Measurements from ENCODE around the gene MARK4. TPM values are rescaled to one million over a fixed set of nuclear protein-coding genes. Genes with fewer than 3 reads are reported as not detected.
A peak's percentile ranks its signal among the peaks of the same experiment; 100 is the strongest.
"Not testable (repeated sequence)": the region's sequence is repeated elsewhere in the genome, so short reads cannot be mapped to it uniquely, and the experiment has no call there.

The MARK4 gene
- total and polyA plus RNA-seq, 5 donors from 2014 or later: 0.38 to 61.0 (median 1.1) TPM

- not testable (repeated sequence) for H3K27ac ChIP-seq (ENCODE audit: insufficient read depth, low read length, poor library complexity, severe bottlenecking); DNase-seq; H3K4me3 Mint-ChIP-seq; ATAC-seq (ENCODE audit: low read depth in 2 of 2); H3K36me3 ChIP-seq (ENCODE audit: control insufficient read depth, insufficient read depth, low read length); H3K36me3 Mint-ChIP-seq; H3K4me3 ChIP-seq (ENCODE audit: low read depth, low read length); H3K9me3 ChIP-seq (ENCODE audit: control insufficient read depth in 2 of 2, low read length in 2 of 2); H3K9me3 Mint-ChIP-seq; H3K27me3 Mint-ChIP-seq; H3K4me1 Mint-ChIP-seq; H3K4me1 ChIP-seq (ENCODE audit: control insufficient read depth, insufficient read depth, low read length, poor library complexity, severe bottlenecking); H3K27me3 ChIP-seq (ENCODE audit: control insufficient read depth, insufficient read depth, low read length)
- H3K27ac Mint-ChIP-seq: peak overlapping the region in 1 of 3 donors; percentile 69
Measured at GRCh38 chr19:45309322-45309721, 58.3 kb downstream of the MARK4 start.

- Mint-ChIP-seq H3K27me3 (peaks cover 9% of the 10 kb centered on the region), H3K9me3 (peaks cover 0 to 2% (median 0%) of the 10 kb centered on the region in 7 donors), H3K4me1 (no peaks in the 10 kb centered on the region), H3K4me3 (no peak overlapping the region), H3K27ac (no peak overlapping the region), H3K36me3 (no peaks in the 10 kb centered on the region)
- no peak overlapping the region for H3K4me3 ChIP-seq (ENCODE audit: low read depth, low read length)
- no peaks in the 10 kb centered on the region for H3K9me3 ChIP-seq (ENCODE audit: control insufficient read depth in 2 of 2, low read length in 2 of 2)
- H3K27ac ChIP-seq (ENCODE audit: insufficient read depth, low read length, poor library complexity, severe bottlenecking): no peak overlapping the region
- H3K36me3 ChIP-seq (ENCODE audit: control insufficient read depth, insufficient read depth, low read length): no peaks in the 10 kb centered on the region
- H3K4me1 ChIP-seq (ENCODE audit: control insufficient read depth, insufficient read depth, low read length, poor library complexity, severe bottlenecking): no peaks in the 10 kb centered on the region
- no peak for DNase-seq
- no peak for ATAC-seq (ENCODE audit: low read depth in 2 of 2)
- H3K27me3 ChIP-seq (ENCODE audit: control insufficient read depth, insufficient read depth, low read length): no peaks in the 10 kb centered on the region
Measured at GRCh38 chr19:45311621-45312020, 60.5 kb downstream of the MARK4 start.

GRCh38 chr19:45312285-45312684, 61.2 kb downstream of the MARK4 start:
- H3K27ac Mint-ChIP-seq; H3K27me3 ChIP-seq (ENCODE audit: control insufficient read depth, insufficient read depth, low read length); H3K9me3 Mint-ChIP-seq; H3K9me3 ChIP-seq (ENCODE audit: control insufficient read depth in 2 of 2, low read length in 2 of 2); H3K4me3 Mint-ChIP-seq; H3K4me1 ChIP-seq (ENCODE audit: control insufficient read depth, insufficient read depth, low read length, poor library complexity, severe bottlenecking); ATAC-seq (ENCODE audit: low read depth in 2 of 2); H3K36me3 ChIP-seq (ENCODE audit: control insufficient read depth, insufficient read depth, low read length); H3K4me3 ChIP-seq (ENCODE audit: low read depth, low read length); H3K27ac ChIP-seq (ENCODE audit: insufficient read depth, low read length, poor library complexity, severe bottlenecking); H3K36me3 Mint-ChIP-seq; DNase-seq; H3K4me1 Mint-ChIP-seq; H3K27me3 Mint-ChIP-seq: not testable (repeated sequence)

GRCh38 chr19:45314708-45315245, 63.7 kb downstream of the MARK4 start:
- ATAC-seq (ENCODE audit: low read depth in 2 of 2): no peak
- H3K27ac Mint-ChIP-seq: no peak overlapping the region
- DNase-seq: no peak
- no peaks in the 10 kb centered on the region for H3K4me1 ChIP-seq (ENCODE audit: control insufficient read depth, insufficient read depth, low read length, poor library complexity, severe bottlenecking)
- peaks cover 0 to 2% (median 0%) of the 10 kb centered on the region in 7 donors for H3K9me3 Mint-ChIP-seq
- H3K4me3 ChIP-seq (ENCODE audit: low read depth, low read length): no peak overlapping the region
- no peaks in the 10 kb centered on the region for H3K36me3 ChIP-seq (ENCODE audit: control insufficient read depth, insufficient read depth, low read length)
- H3K36me3 Mint-ChIP-seq: no peaks in the 10 kb centered on the region
- H3K27me3 Mint-ChIP-seq: peaks cover 19% of the 10 kb centered on the region
- H3K4me1 Mint-ChIP-seq: no peaks in the 10 kb centered on the region
- no peaks in the 10 kb centered on the region for H3K9me3 ChIP-seq (ENCODE audit: control insufficient read depth in 2 of 2, low read length in 2 of 2)
- H3K4me3 Mint-ChIP-seq: no peak overlapping the region
- no peak overlapping the region for H3K27ac ChIP-seq (ENCODE audit: insufficient read depth, low read length, poor library complexity, severe bottlenecking)
- no peaks in the 10 kb centered on the region for H3K27me3 ChIP-seq (ENCODE audit: control insufficient read depth, insufficient read depth, low read length)

GRCh38 chr19:45315304-45315703, 64.2 kb downstream of the MARK4 start:
- Histone ChIP-seq H3K27me3 (ENCODE audit: control insufficient read depth, insufficient read depth, low read length) (no peaks in the 10 kb centered on the region), H3K36me3 (ENCODE audit: control insufficient read depth, insufficient read depth, low read length) (no peaks in the 10 kb centered on the region), H3K9me3 (ENCODE audit: control insufficient read depth in 2 of 2, low read length in 2 of 2) (no peaks in the 10 kb centered on the region), H3K4me1 (ENCODE audit: control insufficient read depth, insufficient read depth, low read length, poor library complexity, severe bottlenecking) (no peaks in the 10 kb centered on the region), H3K27ac (ENCODE audit: insufficient read depth, low read length, poor library complexity, severe bottlenecking) (no peak overlapping the region), H3K4me3 (ENCODE audit: low read depth, low read length) (no peak overlapping the region)
- no peak overlapping the region for H3K4me3 Mint-ChIP-seq
- no peaks in the 10 kb centered on the region for H3K36me3 Mint-ChIP-seq
- DNase-seq: no peak
- H3K27me3 Mint-ChIP-seq: peaks cover 19% of the 10 kb centered on the region
- H3K27ac Mint-ChIP-seq: no peak overlapping the region
- no peaks in the 10 kb centered on the region for H3K4me1 Mint-ChIP-seq
- ATAC-seq (ENCODE audit: low read depth in 2 of 2): no peak
- H3K9me3 Mint-ChIP-seq: peaks cover 0 to 2% (median 0%) of the 10 kb centered on the region in 7 donors

- Mint-ChIP-seq H3K36me3 (no peaks in the 10 kb centered on the region), H3K4me3 (no peak overlapping the region), H3K27ac (no peak overlapping the region), H3K27me3 (peaks cover 41% of the 10 kb centered on the region), H3K9me3 (peaks cover 0 to 1% (median 0%) of the 10 kb centered on the region in 7 donors), H3K4me1 (peaks cover 0 to under 1% (median 0%) of the 10 kb centered on the region in 4 donors)
- Histone ChIP-seq H3K27me3 (ENCODE audit: control insufficient read depth, insufficient read depth, low read length) (peaks cover 5% of the 10 kb centered on the region), H3K4me1 (ENCODE audit: control insufficient read depth, insufficient read depth, low read length, poor library complexity, severe bottlenecking) (no peaks in the 10 kb centered on the region), H3K27ac (ENCODE audit: insufficient read depth, low read length, poor library complexity, severe bottlenecking) (no peak overlapping the region), H3K36me3 (ENCODE audit: control insufficient read depth, insufficient read depth, low read length) (no peaks in the 10 kb centered on the region), H3K9me3 (ENCODE audit: control insufficient read depth in 2 of 2, low read length in 2 of 2) (no peaks in the 10 kb centered on the region), H3K4me3 (ENCODE audit: low read depth, low read length) (no peak overlapping the region)
- ATAC-seq (ENCODE audit: low read depth in 2 of 2) (no peak), DNase-seq (no peak)
Measured at GRCh38 chr19:45320997-45321775, 70.1 kb downstream of the MARK4 start.

- H3K27ac Mint-ChIP-seq: peak overlapping the region in 1 of 3 donors; percentile 67
- Histone ChIP-seq H3K9me3 (ENCODE audit: control insufficient read depth in 2 of 2, low read length in 2 of 2) (no peaks in the 10 kb centered on the region), H3K27ac (ENCODE audit: insufficient read depth, low read length, poor library complexity, severe bottlenecking) (no peak overlapping the region), H3K27me3 (ENCODE audit: control insufficient read depth, insufficient read depth, low read length) (peaks cover 5% of the 10 kb centered on the region), H3K36me3 (ENCODE audit: control insufficient read depth, insufficient read depth, low read length) (no peaks in the 10 kb centered on the region), H3K4me3 (ENCODE audit: low read depth, low read length) (no peak overlapping the region), H3K4me1 (ENCODE audit: control insufficient read depth, insufficient read depth, low read length, poor library complexity, severe bottlenecking) (no peaks in the 10 kb centered on the region)
- peaks cover 0 to 1% (median 0%) of the 10 kb centered on the region in 7 donors for H3K9me3 Mint-ChIP-seq
- H3K27me3 Mint-ChIP-seq: peaks cover 48% of the 10 kb centered on the region
- no peak overlapping the region for H3K4me3 Mint-ChIP-seq
- H3K36me3 Mint-ChIP-seq: no peaks in the 10 kb centered on the region
- ATAC-seq (ENCODE audit: low read depth in 2 of 2): no peak
- peaks cover 0 to 3% (median 0%) of the 10 kb centered on the region in 4 donors for H3K4me1 Mint-ChIP-seq
- DNase-seq: no peak
Measured at GRCh38 chr19:45321848-45322247, 70.8 kb downstream of the MARK4 start.

- Mint-ChIP-seq H3K4me1 (peaks cover 0 to 3% (median 0%) of the 10 kb centered on the region in 4 donors), H3K36me3 (no peaks in the 10 kb centered on the region), H3K9me3 (peaks cover 0 to 1% (median 0%) of the 10 kb centered on the region in 7 donors), H3K27me3 (peaks cover 51% of the 10 kb centered on the region), H3K4me3 (no peak overlapping the region), H3K27ac (peak overlapping the region in 1 of 3 donors; percentile 67)
- H3K36me3 ChIP-seq (ENCODE audit: control insufficient read depth, insufficient read depth, low read length): no peaks in the 10 kb centered on the region
- H3K27ac ChIP-seq (ENCODE audit: insufficient read depth, low read length, poor library complexity, severe bottlenecking): no peak overlapping the region
- H3K9me3 ChIP-seq (ENCODE audit: control insufficient read depth in 2 of 2, low read length in 2 of 2): no peaks in the 10 kb centered on the region
- H3K4me1 ChIP-seq (ENCODE audit: control insufficient read depth, insufficient read depth, low read length, poor library complexity, severe bottlenecking): no peaks in the 10 kb centered on the region
- H3K4me3 ChIP-seq (ENCODE audit: low read depth, low read length): no peak overlapping the region
- peaks cover 5% of the 10 kb centered on the region for H3K27me3 ChIP-seq (ENCODE audit: control insufficient read depth, insufficient read depth, low read length)
- no peak for ATAC-seq (ENCODE audit: low read depth in 2 of 2)
- no peak for DNase-seq
Measured at GRCh38 chr19:45322311-45322710, 71.2 kb downstream of the MARK4 start.

Data from CD4-positive, CD25-positive, alpha-beta regulatory T cell (primary cell).